ENCODE results near the gene PATZ1. TPM values are rescaled to one million over a fixed set of nuclear protein-coding genes. Genes with fewer than 3 reads are reported as not detected.

Gene PATZ1
- total and polyA plus RNA-seq, 12 donors: 9.2 to 34.8 (median 25.1) TPM

DNA sequence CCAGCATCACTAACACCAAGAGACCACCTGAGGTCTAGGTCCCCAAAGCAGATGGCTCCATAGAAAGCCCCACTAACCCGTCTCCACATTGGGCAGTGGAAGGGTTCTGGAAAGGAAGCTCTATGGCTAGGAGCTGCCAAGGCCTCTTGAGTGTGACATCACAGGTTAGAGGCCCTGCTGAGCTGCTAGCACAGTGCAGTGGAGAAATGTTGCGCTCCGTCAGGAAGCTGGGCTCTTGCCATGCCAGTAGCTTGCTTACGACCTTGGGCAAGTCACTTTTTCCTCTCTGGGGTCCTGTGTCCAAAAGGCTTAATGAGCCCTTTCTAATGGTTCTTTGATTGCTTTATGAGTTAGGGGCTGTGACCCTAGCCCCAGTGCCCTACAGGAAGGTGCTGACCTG is 64.4 kb downstream of the PATZ1 start:
- peaks cover 0 to 95% of the 10 kb centered on the region in 2 donors for H3K36me3 ChIP-seq (replicated peaks in 1 of 2)
- no peaks in the 10 kb centered on the region for H3K27me3 ChIP-seq
- H3K4me3 ChIP-seq: no peak overlapping the region
- 23 to 40% (median 35%) methylated on average over 4 of the region's 4 CpGs for WGBS, 4 donors
- peak overlapping the region in 3 of 5 donors; percentile 31 to 72 (median 66) for H3K27ac ChIP-seq
- intact Hi-C loops (cut with DNase I): no loop called here
- no peaks in the 10 kb centered on the region for H3K9me3 ChIP-seq (replicated peaks in 1 of 3)
- peaks cover 9 to 18% of the 10 kb centered on the region in 2 donors for H3K4me1 ChIP-seq (replicated peaks in 1 of 2)
- TF ChIP-seq CTCF (IDR thresholded peaks at IDR 0.05) (no peak), POLR2A (IDR thresholded peaks at IDR 0.05) (no peak)
- DNase-seq: peak in 6 of 7 donors; percentile 70 to 86 (median 82)

DNA sequence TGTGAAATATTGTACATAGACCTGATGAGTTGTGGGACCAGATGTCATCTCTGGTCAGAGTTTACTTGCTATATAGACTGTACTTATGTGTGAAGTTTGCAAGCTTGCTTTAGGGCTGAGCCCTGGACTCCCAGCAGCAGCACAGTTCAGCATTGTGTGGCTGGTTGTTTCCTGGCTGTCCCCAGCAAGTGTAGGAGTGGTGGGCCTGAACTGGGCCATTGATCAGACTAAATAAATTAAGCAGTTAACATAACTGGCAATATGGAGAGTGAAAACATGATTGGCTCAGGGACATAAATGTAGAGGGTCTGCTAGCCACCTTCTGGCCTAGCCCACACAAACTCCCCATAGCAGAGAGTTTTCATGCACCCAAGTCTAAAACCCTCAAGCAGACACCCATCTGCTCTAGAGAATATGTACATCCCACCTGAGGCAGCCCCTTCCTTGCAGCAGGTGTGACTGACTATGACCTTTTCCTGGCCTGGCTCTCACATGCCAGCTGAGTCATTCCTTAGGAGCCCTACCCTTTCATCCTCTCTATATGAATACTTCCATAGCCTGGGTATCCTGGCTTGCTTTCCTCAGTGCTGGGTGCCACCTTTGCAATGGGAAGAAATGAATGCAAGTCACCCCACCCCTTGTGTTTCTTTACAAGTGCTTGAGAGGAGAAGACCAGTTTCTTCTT is 66.2 kb downstream of the PATZ1 start:
- H3K27ac ChIP-seq: peak overlapping the region in 1 of 5 donors; percentile 17
- no peak overlapping the region for H3K4me3 ChIP-seq
- H3K27me3 ChIP-seq: no peaks in the 10 kb centered on the region
- no peaks in the 10 kb centered on the region for H3K9me3 ChIP-seq (replicated peaks in 1 of 3)
- intact Hi-C loops (cut with DNase I): loop anchor here (10.0 kb wide), 2 partner anchors 55 to 65 kb away; partner anchors contain the start of gene LIMK2 (in 1 of the 2)
- H3K36me3 ChIP-seq (replicated peaks in 1 of 2): peaks cover 0 to 90% of the 10 kb centered on the region in 2 donors
- TF ChIP-seq POLR2A (IDR thresholded peaks at IDR 0.05): no peak
- no peak for TF ChIP-seq CTCF (IDR thresholded peaks at IDR 0.05)
- peak in 2 of 7 donors; percentile 21 to 49 for DNase-seq
- peaks cover 4 to 14% of the 10 kb centered on the region in 2 donors for H3K4me1 ChIP-seq (replicated peaks in 1 of 2)

- peaks cover 0 to 11% of the 10 kb centered on the region in 2 donors for H3K4me1 ChIP-seq (replicated peaks in 1 of 2)
- H3K36me3 ChIP-seq (replicated peaks in 1 of 2): peaks cover 0 to 90% of the 10 kb centered on the region in 2 donors
- DNase-seq: peak in 2 of 7 donors; percentile 17 to 51
- H3K27me3 ChIP-seq: no peaks in the 10 kb centered on the region
- intact Hi-C loops (cut with DNase I): loop anchor here (10.0 kb wide), 2 partner anchors 56 to 64 kb away; partner anchors contain the start of gene LIMK2 (in 1 of the 2)
- TF ChIP-seq CTCF (IDR thresholded peaks at IDR 0.05): no peak
- TF ChIP-seq POLR2A (IDR thresholded peaks at IDR 0.05): no peak
- H3K9me3 ChIP-seq (replicated peaks in 1 of 3): no peaks in the 10 kb centered on the region
- H3K4me3 ChIP-seq: no peak overlapping the region
- peak overlapping the region in 3 of 5 donors; percentile 13 to 31 (median 17) for H3K27ac ChIP-seq
These were observed 66.8 kb downstream of the PATZ1 start for GRCh38 chr22:31279327-31279669.

DNA sequence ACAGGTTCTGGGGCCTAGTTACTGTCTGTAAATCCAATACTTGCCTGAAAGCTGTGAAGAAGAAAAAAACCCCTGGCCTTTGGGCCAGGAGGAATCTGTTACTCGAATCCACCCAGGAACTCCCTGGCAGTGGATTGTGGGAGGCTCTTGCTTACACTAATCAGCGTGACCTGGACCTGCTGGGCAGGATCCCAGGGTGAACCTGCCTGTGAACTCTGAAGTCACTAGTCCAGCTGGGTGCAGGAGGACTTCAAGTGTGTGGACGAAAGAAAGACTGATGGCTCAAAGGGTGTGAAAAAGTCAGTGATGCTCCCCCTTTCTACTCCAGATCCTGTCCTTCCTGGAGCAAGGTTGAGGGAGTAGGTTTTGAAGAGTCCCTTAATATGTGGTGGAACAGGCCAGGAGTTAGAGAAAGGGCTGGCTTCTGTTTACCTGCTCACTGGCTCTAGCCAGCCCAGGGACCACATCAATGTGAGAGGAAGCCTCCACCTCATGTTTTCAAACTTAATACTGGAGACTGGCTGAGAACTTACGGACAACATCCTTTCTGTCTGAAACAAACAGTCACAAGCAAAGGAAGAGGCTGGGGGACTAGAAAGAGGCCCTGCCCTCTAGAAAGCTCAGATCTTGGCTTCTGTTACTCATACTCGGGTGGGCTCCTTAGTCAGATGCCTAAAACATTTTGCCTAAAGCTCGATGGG is 67.4 kb downstream of the PATZ1 start:
- H3K27ac ChIP-seq: peak overlapping the region in 3 of 5 donors; percentile 13 to 31 (median 17)
- peaks cover 0 to 90% of the 10 kb centered on the region in 2 donors for H3K36me3 ChIP-seq (replicated peaks in 1 of 2)
- H3K4me3 ChIP-seq: no peak overlapping the region
- peak in 2 of 7 donors; percentile 34 to 55 for DNase-seq
- intact Hi-C loops (cut with DNase I): loop anchor here (10.0 kb wide), 2 partner anchors 56 to 64 kb away; partner anchors contain the start of gene LIMK2 (in 1 of the 2)
- TF ChIP-seq CTCF (IDR thresholded peaks at IDR 0.05): no peak
- no peak for TF ChIP-seq POLR2A (IDR thresholded peaks at IDR 0.05)
- peaks cover 0 to 11% of the 10 kb centered on the region in 2 donors for H3K4me1 ChIP-seq (replicated peaks in 1 of 2)
- WGBS, 4 donors: 70 to 77% (median 74%) methylated on average over 5 to 6 of the region's 6 CpGs
- no peaks in the 10 kb centered on the region for H3K27me3 ChIP-seq
- no peaks in the 10 kb centered on the region for H3K9me3 ChIP-seq (replicated peaks in 1 of 3)
